Lower lobe of right lung (tissue), 2 donors: ENCODE measurements around the gene CFDP1. TPM values are rescaled to one million over a fixed set of nuclear protein-coding genes. Genes with fewer than 3 reads are reported as not detected.

Source experiments
- ATAC-seq, 2 donors: fragments of 200-7000 bp; cut with Tn5 transposase; one replicate each; pipeline ENCODE4 v1.9.1; 2020 to 2022; ENCODE audit warnings: mild to moderate bottlenecking in 2 of 2, moderate library complexity in 2 of 2
- DNase-seq: peaks from one replicate; pipeline ENCODE4 v3.0.0-alpha.2; 2020
- H3K27ac ChIP-seq: fragments of 200-600 bp; one replicate; pipeline ENCODE4 v1.8.0; 2022
- H3K27me3 ChIP-seq: fragments of 200-600 bp; one replicate; pipeline ENCODE4 v1.8.0; 2022; ENCODE audit warnings: low read depth
- H3K36me3 ChIP-seq: fragments of 200-600 bp; one replicate; pipeline ENCODE4 v1.8.0; 2022; ENCODE audit warnings: mild to moderate bottlenecking
- H3K4me1 ChIP-seq: fragments of 200-600 bp; one replicate; pipeline ENCODE4 v1.8.0; 2022
- H3K4me3 ChIP-seq: fragments of 200-600 bp; one replicate; pipeline ENCODE4 v1.8.0; 2022; ENCODE audit warnings: mild to moderate bottlenecking
- H3K9me3 ChIP-seq: fragments of 200-600 bp; one replicate; pipeline ENCODE4 v1.8.0; 2022
- intact Hi-C: fragments of 100-400 bp; cut with DNase I; formaldehyde crosslinking; loops from one replicate; pipeline ENCODE4 v1.11.0; 2022
- total RNA-seq: library from RNA; stranded (reverse); fragmentation: NEBNext Ultra II Directional; extraction: Animal tissue kit (Norgen Biotek cat#: 25700); gene quantifications from one replicate; pipeline ENCODE4 v1.2.1, GENCODE V29; 2021
- TF ChIP-seq, protein P1 (sequence below): fragments of 200-600 bp; IDR thresholded peaks from one replicate; pipeline ENCODE4 v1.8.0; 2022; ENCODE audit warnings: antibody characterized with exemption, mild to moderate bottlenecking
- donor health status: DM: no; HTN: yes; CAD: no; lungs with severe emphysema.

The CFDP1 gene
- total RNA-seq, 1 donor from 2014 or later, result 57.7 TPM

DNA sequence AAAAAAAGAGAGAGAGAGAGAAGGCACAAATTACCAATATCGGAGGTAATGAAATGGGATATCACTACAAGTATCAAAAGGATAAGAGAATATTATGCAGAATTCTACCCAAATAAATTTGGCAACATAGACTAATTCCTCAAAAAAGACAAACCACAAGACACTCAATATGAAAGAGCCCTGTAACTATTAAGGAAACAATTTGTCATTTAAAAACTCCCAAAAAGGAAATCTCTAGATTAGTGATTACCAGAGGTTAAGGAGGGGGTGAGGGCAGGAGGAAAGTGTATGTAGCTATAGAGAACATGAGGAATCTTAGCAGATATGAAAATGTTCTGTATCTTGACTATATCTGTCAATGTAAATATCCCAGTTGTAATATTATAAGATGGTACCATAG is 54.0 kb downstream of the CFDP1 start:
- Histone ChIP-seq H3K4me1 (peaks cover 39% of the 10 kb centered on the region), H3K27ac (no peak overlapping the region), H3K4me3 (no peak overlapping the region), H3K27me3 (no peaks in the 10 kb centered on the region), H3K36me3 (no peaks in the 10 kb centered on the region), H3K9me3 (no peaks in the 10 kb centered on the region)
- DNase-seq, result no peak
- ATAC-seq, result peak; percentile 44 to 50
- intact Hi-C loops, result no loop called here
- TF ChIP-seq, protein P1, sequence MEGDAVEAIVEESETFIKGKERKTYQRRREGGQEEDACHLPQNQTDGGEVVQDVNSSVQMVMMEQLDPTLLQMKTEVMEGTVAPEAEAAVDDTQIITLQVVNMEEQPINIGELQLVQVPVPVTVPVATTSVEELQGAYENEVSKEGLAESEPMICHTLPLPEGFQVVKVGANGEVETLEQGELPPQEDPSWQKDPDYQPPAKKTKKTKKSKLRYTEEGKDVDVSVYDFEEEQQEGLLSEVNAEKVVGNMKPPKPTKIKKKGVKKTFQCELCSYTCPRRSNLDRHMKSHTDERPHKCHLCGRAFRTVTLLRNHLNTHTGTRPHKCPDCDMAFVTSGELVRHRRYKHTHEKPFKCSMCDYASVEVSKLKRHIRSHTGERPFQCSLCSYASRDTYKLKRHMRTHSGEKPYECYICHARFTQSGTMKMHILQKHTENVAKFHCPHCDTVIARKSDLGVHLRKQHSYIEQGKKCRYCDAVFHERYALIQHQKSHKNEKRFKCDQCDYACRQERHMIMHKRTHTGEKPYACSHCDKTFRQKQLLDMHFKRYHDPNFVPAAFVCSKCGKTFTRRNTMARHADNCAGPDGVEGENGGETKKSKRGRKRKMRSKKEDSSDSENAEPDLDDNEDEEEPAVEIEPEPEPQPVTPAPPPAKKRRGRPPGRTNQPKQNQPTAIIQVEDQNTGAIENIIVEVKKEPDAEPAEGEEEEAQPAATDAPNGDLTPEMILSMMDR, result no peak

- Histone ChIP-seq H3K9me3 (no peaks in the 10 kb centered on the region), H3K36me3 (no peaks in the 10 kb centered on the region), H3K27me3 (no peaks in the 10 kb centered on the region), H3K27ac (peak overlapping the region; percentile 25), H3K4me3 (no peak overlapping the region), H3K4me1 (peaks cover 39% of the 10 kb centered on the region)
- ATAC-seq (no peak), DNase-seq (no peak)
- intact Hi-C loops, result no loop called here
- TF ChIP-seq, protein P1, result no peak
Measured at GRCh38 chr16:75378616-75379015, 54.7 kb downstream of the CFDP1 start.

- DNase-seq (no peak), ATAC-seq (peak; percentile 69 to 88)
- Histone ChIP-seq H3K9me3 (no peaks in the 10 kb centered on the region), H3K4me3 (no peak overlapping the region), H3K4me1 (peaks cover 39% of the 10 kb centered on the region), H3K27ac (peak overlapping the region; percentile 25), H3K36me3 (no peaks in the 10 kb centered on the region), H3K27me3 (no peaks in the 10 kb centered on the region)
- TF ChIP-seq, protein P1, result no peak
- intact Hi-C loops, result no loop called here
Measured at GRCh38 chr16:75377729-75378386, 55.4 kb downstream of the CFDP1 start.

- Histone ChIP-seq H3K36me3 (no peaks in the 10 kb centered on the region), H3K9me3 (no peaks in the 10 kb centered on the region), H3K4me3 (no peak overlapping the region), H3K27ac (no peak overlapping the region), H3K4me1 (peaks cover 36% of the 10 kb centered on the region), H3K27me3 (no peaks in the 10 kb centered on the region)
- intact Hi-C loops, result no loop called here
- TF ChIP-seq, protein P1, result no peak
- DNase-seq (no peak), ATAC-seq (peak in 1 of 2 donors; percentile 51)
Measured at GRCh38 chr16:75376475-75377161, 56.7 kb downstream of the CFDP1 start.

- no peak for ATAC-seq
- DNase-seq, result no peak
- Histone ChIP-seq H3K4me3 (no peak overlapping the region), H3K9me3 (no peaks in the 10 kb centered on the region), H3K36me3 (no peaks in the 10 kb centered on the region), H3K27me3 (no peaks in the 10 kb centered on the region), H3K27ac (no peak overlapping the region), H3K4me1 (peaks cover 16% of the 10 kb centered on the region)
- intact Hi-C loops, result no loop called here
- TF ChIP-seq, protein P1, result no peak
Measured at GRCh38 chr16:75374388-75374787, 58.9 kb downstream of the CFDP1 start.
